Tibial artery (tissue), 4 donors: ENCODE data around the gene TBC1D9.

Experiments
- DNase-seq, 2 donors: peaks; one replicate each; pipeline ENCODE4 v3.0.0-alpha.2; 2019
- H3K27ac ChIP-seq, 2 donors: fragments of 200-600 bp; sonication (generic) in 1 of 2; 1 replicate in 1 of 2; 2 replicates in 1 of 2; pipeline ENCODE4 v1.5.1; 2018 to 2019; ENCODE audit warnings: mild to moderate bottlenecking in 1 of 2
- H3K27me3 ChIP-seq, 2 donors: fragments of 200-600 bp; sonication (generic) in 1 of 2; one replicate each; pipeline versions ENCODE4 v1.5.1 to v1.6.0; 2016 to 2019
- H3K36me3 ChIP-seq, 3 donors: fragments of 200-600 bp; sonication (generic) in 2 of 3; one replicate each; pipeline ENCODE4 v1.5.1; 2016 to 2019; ENCODE audit warnings: mild to moderate bottlenecking in 2 of 3
- H3K4me1 ChIP-seq, 4 donors: fragments of 200-600 bp; sonication (generic) in 2 of 4; 1 replicate in 3 of 4; 2 replicates in 1 of 4; pipeline ENCODE4 v1.5.1; 2016 to 2019
- H3K4me3 ChIP-seq, 2 donors: fragments of 200-600 bp; sonication (generic) in 1 of 2; 1 replicate in 1 of 2; 2 replicates in 1 of 2; pipeline ENCODE4 v1.5.1; 2018 to 2019; ENCODE audit warnings: mild to moderate bottlenecking in 2 of 2
- H3K9me3 ChIP-seq, 3 donors: fragments of 200-600 bp; sonication (generic) in 1 of 3; one replicate each; pipeline ENCODE4 v1.5.1; 2016 to 2019
- intact Hi-C: fragments of 100-400 bp; cut with DNase I; formaldehyde crosslinking; loops from one replicate; pipeline ENCODE4 v1.15.0; 2023; ENCODE audit warnings: low total_unique reads
- TF ChIP-seq, protein P1 (sequence below), 2 experiments: fragments of 200-600 bp in 1 of 2; fragments of 450-650 bp in 1 of 2; IDR thresholded peaks; one replicate each; pipeline ENCODE4 v1.5.1; 2017 to 2019; ENCODE audit warnings: antibody characterized with exemption in 2 of 2, mild to moderate bottlenecking in 1 of 2, moderate library complexity in 1 of 2

TBC1D9 gene

DNA sequence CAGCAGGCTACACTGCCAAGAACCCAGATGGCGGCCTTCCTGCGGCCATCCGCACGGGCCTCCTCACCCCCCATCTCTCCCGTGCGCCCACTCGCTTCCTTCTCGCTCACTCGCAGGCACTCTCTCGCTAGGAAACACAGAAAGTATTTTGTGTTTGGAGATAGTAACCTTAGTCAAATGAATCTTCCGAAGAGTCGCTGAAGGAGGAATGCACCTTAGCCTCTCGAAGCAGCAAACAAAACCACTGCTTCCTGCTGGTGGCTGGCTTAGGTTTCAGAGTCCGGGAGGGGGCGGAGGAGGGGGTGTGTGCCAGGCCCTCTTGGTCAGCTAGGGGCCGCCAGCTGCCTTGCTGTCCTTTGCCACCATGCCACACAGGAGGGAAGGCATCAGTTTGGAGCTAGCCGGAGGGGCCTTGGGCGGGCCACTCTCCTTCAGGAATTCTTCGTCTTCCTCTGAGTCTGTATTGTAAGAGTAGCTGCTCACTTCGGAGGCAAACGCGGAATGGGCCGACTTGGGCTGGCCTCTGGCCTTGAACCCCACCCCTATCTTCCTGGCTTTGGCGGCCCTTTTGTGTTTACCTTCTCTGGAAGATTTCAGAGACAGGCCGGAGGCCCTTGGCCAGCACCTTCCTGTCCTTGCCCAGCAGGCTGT is 114.3 kb downstream of the TBC1D9 start:
- Histone ChIP-seq H3K4me3 (peak overlapping the region in 1 of 2 donors; percentile 1), H3K27ac (no peak overlapping the region), H3K9me3 (no peaks in the 10 kb centered on the region), H3K4me1 (no peaks in the 10 kb centered on the region), H3K27me3 (no peaks in the 10 kb centered on the region), H3K36me3 (peaks cover 0 to 62% (median 31%) of the 10 kb centered on the region in 3 donors)
- DNase-seq: no peak
- intact Hi-C loops: no loop called here
- TF ChIP-seq, protein P1, sequence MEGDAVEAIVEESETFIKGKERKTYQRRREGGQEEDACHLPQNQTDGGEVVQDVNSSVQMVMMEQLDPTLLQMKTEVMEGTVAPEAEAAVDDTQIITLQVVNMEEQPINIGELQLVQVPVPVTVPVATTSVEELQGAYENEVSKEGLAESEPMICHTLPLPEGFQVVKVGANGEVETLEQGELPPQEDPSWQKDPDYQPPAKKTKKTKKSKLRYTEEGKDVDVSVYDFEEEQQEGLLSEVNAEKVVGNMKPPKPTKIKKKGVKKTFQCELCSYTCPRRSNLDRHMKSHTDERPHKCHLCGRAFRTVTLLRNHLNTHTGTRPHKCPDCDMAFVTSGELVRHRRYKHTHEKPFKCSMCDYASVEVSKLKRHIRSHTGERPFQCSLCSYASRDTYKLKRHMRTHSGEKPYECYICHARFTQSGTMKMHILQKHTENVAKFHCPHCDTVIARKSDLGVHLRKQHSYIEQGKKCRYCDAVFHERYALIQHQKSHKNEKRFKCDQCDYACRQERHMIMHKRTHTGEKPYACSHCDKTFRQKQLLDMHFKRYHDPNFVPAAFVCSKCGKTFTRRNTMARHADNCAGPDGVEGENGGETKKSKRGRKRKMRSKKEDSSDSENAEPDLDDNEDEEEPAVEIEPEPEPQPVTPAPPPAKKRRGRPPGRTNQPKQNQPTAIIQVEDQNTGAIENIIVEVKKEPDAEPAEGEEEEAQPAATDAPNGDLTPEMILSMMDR (IDR thresholded peaks at IDR 0.05): no peak

DNA sequence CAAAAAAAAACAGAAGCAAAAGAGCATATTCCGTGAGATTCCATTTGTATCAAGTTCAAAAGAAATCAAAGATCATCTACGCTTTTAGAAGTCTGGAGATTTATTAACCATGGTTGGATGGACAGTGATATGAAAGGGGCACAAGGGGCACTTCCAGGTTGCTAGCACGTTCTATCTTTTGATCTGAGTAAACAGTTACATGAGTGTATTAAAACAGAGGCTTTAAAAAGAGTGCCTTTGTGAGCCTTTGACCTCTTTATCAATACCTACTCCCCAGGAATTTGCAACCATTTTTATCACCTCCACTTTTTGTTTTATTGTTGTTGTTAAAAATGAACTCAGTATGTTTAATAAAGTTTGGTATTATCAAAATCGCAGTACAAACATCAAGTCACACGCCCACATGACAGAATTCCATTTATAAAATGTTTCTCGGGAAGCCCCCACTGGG is 115.1 kb downstream of the TBC1D9 start:
- H3K27me3 ChIP-seq: no peaks in the 10 kb centered on the region
- intact Hi-C loops: no loop called here

GRCh38 chr4:140640150-140640748 is 115.9 kb downstream of the TBC1D9 start:
- no peak for DNase-seq
- H3K9me3 ChIP-seq: no peaks in the 10 kb centered on the region
- no peak overlapping the region for H3K4me3 ChIP-seq
- no peaks in the 10 kb centered on the region for H3K27me3 ChIP-seq
- peaks cover 0 to 56% (median 31%) of the 10 kb centered on the region in 3 donors for H3K36me3 ChIP-seq
- H3K4me1 ChIP-seq: peaks cover 0 to 11% (median 0%) of the 10 kb centered on the region in 4 donors
- H3K27ac ChIP-seq: no peak overlapping the region
- intact Hi-C loops: no loop called here
- TF ChIP-seq, protein P1 (IDR thresholded peaks at IDR 0.05): no peak

More for the DNA sequence above, 115.1 kb downstream of the TBC1D9 start:
- no peak overlapping the region for H3K27ac ChIP-seq
- TF ChIP-seq, protein P1 (IDR thresholded peaks at IDR 0.05): no peak
- DNase-seq: no peak
- H3K4me1 ChIP-seq: peaks cover 0 to 2% (median 0%) of the 10 kb centered on the region in 4 donors
- peak overlapping the region in 1 of 2 donors; percentile 1 for H3K4me3 ChIP-seq
- peaks cover 0 to 59% (median 31%) of the 10 kb centered on the region in 3 donors for H3K36me3 ChIP-seq
- no peaks in the 10 kb centered on the region for H3K9me3 ChIP-seq

GRCh38 chr4:140639066-140639465 is 117.1 kb downstream of the TBC1D9 start:
- intact Hi-C loops: no loop called here
- no peaks in the 10 kb centered on the region for H3K9me3 ChIP-seq
- TF ChIP-seq, protein P1 (IDR thresholded peaks at IDR 0.05): no peak
- H3K27ac ChIP-seq: no peak overlapping the region
- DNase-seq: no peak
- H3K36me3 ChIP-seq: peaks cover 0 to 47% (median 21%) of the 10 kb centered on the region in 3 donors
- no peaks in the 10 kb centered on the region for H3K27me3 ChIP-seq
- peaks cover 0 to 13% (median 0%) of the 10 kb centered on the region in 4 donors for H3K4me1 ChIP-seq
- no peak overlapping the region for H3K4me3 ChIP-seq

DNA sequence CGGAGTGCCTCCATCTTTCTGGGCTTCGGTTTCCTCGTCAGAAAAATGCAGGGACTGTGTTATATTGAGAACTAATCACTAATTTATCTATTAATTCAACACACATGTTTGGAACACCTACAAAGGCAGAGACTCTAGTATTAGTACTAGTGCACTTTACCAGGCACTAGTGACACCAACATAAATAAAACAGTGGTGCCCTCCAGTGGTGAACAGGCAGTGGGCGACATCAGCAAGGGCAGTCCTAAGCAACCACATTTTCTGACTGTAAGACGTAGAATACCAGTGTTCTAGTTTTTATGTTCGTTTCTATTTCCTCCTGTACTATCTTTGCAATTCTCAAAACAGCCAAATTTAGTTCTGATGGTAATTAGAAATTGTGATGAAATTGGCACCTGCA is 118.3 kb downstream of the TBC1D9 start:
- Histone ChIP-seq H3K4me1 (peaks cover 0 to 13% (median 0%) of the 10 kb centered on the region in 4 donors), H3K9me3 (no peaks in the 10 kb centered on the region), H3K36me3 (peaks cover 7 to 47% (median 19%) of the 10 kb centered on the region in 3 donors), H3K27me3 (no peaks in the 10 kb centered on the region), H3K27ac (no peak overlapping the region), H3K4me3 (no peak overlapping the region)
- TF ChIP-seq, protein P1 (IDR thresholded peaks at IDR 0.05): no peak
- intact Hi-C loops: no loop called here
- no peak for DNase-seq
